ENCODE measurements around the gene NAA16.

DNA sequence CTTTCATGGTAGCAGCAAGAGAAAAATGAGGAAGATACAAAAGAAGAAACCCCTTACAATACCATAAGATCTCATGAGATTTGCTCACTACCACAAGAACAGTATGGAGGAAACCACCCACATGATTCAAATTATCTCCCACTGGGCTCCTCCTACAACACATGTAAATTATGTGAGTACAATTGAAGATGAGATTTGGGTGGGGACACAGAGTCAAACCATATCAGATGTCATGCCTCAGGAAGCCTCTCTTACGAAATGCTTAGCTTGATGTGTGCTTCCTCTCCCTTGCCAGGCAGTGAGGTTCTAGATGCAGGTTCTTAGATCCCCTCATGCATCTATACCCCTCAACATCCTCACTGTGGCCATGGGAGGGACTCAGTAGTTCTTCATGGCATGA lies 83.1 kb downstream of the NAA16 start:
- no peak for TF ChIP-seq POLR2A (IDR thresholded peaks at IDR 0.05)
- TF ChIP-seq, protein P1, sequence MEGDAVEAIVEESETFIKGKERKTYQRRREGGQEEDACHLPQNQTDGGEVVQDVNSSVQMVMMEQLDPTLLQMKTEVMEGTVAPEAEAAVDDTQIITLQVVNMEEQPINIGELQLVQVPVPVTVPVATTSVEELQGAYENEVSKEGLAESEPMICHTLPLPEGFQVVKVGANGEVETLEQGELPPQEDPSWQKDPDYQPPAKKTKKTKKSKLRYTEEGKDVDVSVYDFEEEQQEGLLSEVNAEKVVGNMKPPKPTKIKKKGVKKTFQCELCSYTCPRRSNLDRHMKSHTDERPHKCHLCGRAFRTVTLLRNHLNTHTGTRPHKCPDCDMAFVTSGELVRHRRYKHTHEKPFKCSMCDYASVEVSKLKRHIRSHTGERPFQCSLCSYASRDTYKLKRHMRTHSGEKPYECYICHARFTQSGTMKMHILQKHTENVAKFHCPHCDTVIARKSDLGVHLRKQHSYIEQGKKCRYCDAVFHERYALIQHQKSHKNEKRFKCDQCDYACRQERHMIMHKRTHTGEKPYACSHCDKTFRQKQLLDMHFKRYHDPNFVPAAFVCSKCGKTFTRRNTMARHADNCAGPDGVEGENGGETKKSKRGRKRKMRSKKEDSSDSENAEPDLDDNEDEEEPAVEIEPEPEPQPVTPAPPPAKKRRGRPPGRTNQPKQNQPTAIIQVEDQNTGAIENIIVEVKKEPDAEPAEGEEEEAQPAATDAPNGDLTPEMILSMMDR (IDR thresholded peaks at IDR 0.05) = no peak
